ENCODE results near the gene SOX10. TPM values are rescaled to one million over a fixed set of nuclear protein-coding genes. Genes with fewer than 3 reads are reported as not detected.

Gene SOX10
- total RNA-seq, 1 experiment from 2014 or later = not detected

DNA sequence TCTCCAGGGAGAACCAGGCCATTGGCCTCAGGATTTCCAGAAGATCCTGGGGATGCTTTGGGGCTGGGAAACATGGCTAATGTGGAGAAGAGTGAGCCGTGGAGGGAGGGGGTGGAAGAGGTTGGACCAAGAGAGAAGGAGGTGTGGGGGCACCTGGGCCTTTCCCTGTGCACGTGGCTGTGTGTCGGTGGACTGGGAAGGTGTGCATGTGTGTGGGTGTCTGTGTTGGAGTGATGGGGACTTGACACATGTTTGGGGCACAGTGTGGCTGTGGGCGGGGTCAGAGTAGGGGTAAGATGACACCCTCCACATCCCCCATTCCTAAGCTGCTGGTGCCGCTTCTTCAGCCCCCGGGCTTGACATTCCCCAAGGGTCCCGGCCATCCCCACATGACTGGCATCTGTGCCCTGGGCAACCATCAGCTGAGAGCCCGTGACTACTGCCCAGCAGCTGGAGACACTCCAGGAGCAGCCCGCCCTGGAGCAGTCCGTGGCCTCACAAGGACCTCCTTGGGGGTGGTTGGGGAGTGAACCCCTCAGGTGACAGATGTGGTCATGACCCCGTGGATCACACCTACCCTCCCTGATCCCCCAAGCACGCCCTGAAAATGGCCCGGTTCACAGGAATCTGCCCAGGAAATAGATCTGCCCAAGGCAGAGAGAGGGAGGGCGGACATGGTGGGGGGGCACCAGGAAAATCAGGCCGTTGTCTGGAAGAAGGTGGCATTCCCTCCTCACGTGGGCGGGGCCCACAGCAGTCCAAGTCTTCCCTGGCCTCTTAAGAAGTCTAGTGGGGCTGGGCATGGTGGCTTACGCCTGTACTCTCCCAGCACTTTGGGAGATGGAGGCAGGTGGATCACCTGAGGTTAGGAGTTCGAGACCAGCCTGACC, 34.8 kb upstream of the SOX10 start (continued):
- TF ChIP-seq, protein P1, sequence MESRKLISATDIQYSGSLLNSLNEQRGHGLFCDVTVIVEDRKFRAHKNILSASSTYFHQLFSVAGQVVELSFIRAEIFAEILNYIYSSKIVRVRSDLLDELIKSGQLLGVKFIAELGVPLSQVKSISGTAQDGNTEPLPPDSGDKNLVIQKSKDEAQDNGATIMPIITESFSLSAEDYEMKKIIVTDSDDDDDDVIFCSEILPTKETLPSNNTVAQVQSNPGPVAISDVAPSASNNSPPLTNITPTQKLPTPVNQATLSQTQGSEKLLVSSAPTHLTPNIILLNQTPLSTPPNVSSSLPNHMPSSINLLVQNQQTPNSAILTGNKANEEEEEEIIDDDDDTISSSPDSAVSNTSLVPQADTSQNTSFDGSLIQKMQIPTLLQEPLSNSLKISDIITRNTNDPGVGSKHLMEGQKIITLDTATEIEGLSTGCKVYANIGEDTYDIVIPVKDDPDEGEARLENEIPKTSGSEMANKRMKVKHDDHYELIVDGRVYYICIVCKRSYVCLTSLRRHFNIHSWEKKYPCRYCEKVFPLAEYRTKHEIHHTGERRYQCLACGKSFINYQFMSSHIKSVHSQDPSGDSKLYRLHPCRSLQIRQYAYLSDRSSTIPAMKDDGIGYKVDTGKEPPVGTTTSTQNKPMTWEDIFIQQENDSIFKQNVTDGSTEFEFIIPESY (IDR thresholded peaks at IDR 0.05; ENCODE audit: extremely low read depth, insufficient replicate concordance, low read length) = no peak
- TF ChIP-seq, protein P2, sequence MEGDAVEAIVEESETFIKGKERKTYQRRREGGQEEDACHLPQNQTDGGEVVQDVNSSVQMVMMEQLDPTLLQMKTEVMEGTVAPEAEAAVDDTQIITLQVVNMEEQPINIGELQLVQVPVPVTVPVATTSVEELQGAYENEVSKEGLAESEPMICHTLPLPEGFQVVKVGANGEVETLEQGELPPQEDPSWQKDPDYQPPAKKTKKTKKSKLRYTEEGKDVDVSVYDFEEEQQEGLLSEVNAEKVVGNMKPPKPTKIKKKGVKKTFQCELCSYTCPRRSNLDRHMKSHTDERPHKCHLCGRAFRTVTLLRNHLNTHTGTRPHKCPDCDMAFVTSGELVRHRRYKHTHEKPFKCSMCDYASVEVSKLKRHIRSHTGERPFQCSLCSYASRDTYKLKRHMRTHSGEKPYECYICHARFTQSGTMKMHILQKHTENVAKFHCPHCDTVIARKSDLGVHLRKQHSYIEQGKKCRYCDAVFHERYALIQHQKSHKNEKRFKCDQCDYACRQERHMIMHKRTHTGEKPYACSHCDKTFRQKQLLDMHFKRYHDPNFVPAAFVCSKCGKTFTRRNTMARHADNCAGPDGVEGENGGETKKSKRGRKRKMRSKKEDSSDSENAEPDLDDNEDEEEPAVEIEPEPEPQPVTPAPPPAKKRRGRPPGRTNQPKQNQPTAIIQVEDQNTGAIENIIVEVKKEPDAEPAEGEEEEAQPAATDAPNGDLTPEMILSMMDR (IDR thresholded peaks at IDR 0.05 in 2 of 3, conservative IDR thresholded peaks at IDR 0.05 in 1 of 3; ENCODE audit: borderline replicate concordance in 1 of 3, insufficient read depth in 1 of 3, low read depth in 2 of 3, low read length in 2 of 3) = no peak
- TF ChIP-seq POLR2AphosphoS5 (IDR thresholded peaks at IDR 0.05; ENCODE audit: low read depth, low read length) = no peak
- no peak for TF ChIP-seq ATF3 (IDR thresholded peaks at IDR 0.05)
- TF ChIP-seq, protein P3, sequence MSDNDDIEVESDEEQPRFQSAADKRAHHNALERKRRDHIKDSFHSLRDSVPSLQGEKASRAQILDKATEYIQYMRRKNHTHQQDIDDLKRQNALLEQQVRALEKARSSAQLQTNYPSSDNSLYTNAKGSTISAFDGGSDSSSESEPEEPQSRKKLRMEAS (IDR thresholded peaks at IDR 0.05) = no peak
- TF ChIP-seq SIN3A (IDR thresholded peaks at IDR 0.05; ENCODE audit: low read depth) = no peak
- no peak for TF ChIP-seq CEBPB (IDR thresholded peaks at IDR 0.05; ENCODE audit: low read depth)
- TF ChIP-seq TCF7L2 (IDR thresholded peaks at IDR 0.05; ENCODE audit: borderline replicate concordance, extremely low read depth, insufficient read depth, insufficient read length) = no peak
- no peak for TF ChIP-seq SRF (IDR thresholded peaks at IDR 0.05; ENCODE audit: low read depth)
